WI38 (cell line): Measurements from ENCODE around the gene SLC37A4.
"Not testable (repeated sequence)": the region's sequence is repeated elsewhere in the genome, so short reads cannot be mapped to it uniquely, and the experiment has no call there.

ENCODE experiments used
- H3K4me3 ChIP-seq: 2 replicates; pipeline ENCODE4 v1.5.1; 2011; ENCODE audit warnings: low read depth, mild to moderate bottlenecking, control low read depth, low read length
- CTCF ChIP-seq: IDR thresholded peaks from 2 replicates; pipeline ENCODE4 v1.5.1; 2012; ENCODE audit warnings: low read depth, mild to moderate bottlenecking, control low read depth, low read length

The SLC37A4 gene

GRCh38 chr11:119061256-119061655, 30.6 kb upstream of the SLC37A4 start:
- TF ChIP-seq CTCF, result no peak
- H3K4me3 ChIP-seq, result no peak overlapping the region

- H3K4me3 ChIP-seq, result not testable (repeated sequence)
Observed at GRCh38 chr11:119059128-119059527, 28.5 kb upstream of the SLC37A4 start.

- TF ChIP-seq CTCF, result no peak
- H3K4me3 ChIP-seq, result peak within 1 kb of the TSS; percentile 86
Observed at GRCh38 chr11:119057000-119057769, 26.5 kb upstream of the SLC37A4 start, which contains the start of gene HYOU1. HYOU1 (minus strand) TSS chr11:119057205; CDS start chr11:119056160, 1,045 bp downstream.

DNA sequence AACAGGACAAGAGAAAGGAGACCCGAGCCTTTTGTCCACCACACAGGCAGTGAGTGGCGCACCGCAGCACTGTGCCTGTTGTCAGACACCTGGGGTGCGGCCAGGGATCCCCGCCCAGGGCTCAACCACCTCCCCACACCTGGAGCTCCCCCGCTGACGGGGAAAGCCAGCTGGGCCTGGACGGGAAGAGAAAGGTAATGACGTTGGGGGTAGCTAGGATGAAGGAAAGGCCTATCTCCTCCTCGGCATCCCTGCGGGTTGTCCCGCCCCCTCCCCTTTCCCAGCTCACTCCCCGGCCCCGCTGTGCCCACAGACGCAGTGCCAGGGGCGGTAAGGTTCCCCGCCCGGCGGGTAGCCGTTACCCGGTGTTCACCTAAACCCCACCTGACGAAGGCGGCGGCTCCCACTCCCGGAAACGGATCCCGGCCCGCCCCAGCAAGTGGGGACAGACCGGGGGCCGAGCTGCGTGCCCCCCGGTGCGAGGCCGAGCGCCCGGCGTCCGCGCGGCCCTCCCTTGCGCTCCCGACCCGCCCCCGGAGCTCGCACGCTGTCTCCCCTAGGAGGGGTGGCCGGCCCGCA, 25.8 kb upstream of the SLC37A4 start:
- peak overlapping the region; percentile 86 for H3K4me3 ChIP-seq
- no peak for TF ChIP-seq CTCF

GRCh38 chr11:119055901-119056300, 25.2 kb upstream of the SLC37A4 start:
- H3K4me3 ChIP-seq, result peak overlapping the region; percentile 86
- no peak for TF ChIP-seq CTCF

DNA sequence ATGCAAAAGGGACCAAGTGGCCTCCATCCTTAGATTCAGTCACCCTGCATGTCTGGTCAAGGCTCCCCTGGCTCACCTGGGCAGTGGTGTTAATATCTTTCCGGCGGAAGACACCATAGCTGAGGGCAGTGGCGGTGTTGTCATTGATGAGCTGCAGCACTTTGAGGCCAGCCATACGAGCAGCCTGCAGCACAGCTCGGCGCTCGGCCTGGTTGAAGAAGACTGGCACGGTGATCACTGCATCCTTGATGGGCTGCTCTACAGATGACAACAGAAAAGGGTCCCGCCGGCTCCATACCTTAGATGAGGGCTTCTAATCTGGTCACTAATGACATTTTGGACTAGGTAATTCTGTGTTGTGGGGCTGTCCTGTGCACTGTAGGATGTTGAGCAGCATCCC, 23.7 kb upstream of the SLC37A4 start:
- no peak for TF ChIP-seq CTCF
- H3K4me3 ChIP-seq, result no peak overlapping the region

DNA sequence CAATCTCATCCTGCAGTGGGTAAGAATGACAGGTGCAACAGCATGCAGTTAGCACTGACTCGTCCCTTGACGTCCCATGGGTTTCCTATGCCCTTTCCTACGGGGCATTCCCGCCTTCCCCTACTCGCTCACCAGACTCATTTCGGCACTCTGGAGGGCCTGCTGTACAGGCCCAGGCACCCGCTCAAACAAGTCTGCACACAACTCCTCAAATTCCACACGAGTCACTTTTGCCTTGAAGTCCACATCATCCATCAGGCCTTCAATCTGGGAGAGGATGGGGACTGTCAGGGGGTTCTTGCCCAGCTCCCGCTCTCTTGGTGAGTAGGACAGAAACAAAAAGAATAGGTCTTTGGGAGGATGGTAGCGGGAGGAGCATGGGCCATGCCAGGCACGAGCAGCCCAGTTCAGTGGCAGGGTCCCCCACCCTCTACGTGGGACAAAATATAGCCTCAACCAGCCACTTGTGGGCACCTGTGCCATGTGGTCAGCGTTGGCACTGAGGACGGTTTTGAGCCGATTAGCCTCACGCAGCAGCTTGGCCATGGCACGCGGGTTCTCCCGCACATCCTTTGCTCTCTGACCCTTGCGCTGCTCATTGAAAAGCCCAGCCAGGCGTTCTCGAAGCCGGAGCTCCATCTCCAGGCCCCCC, 21.6 kb upstream of the SLC37A4 start:
- no peak overlapping the region for H3K4me3 ChIP-seq
- TF ChIP-seq CTCF, result no peak
